ENCODE data around the gene KCNK3. TPM values are rescaled to one million over a fixed set of nuclear protein-coding genes. Genes with fewer than 3 reads are reported as not detected.
A peak's percentile ranks its signal among the peaks of the same experiment; 100 is the strongest.

Gene KCNK3
- total and polyA plus RNA-seq, 2 of the 13 experiments (the other 11 are each of a cell fraction or from before 2014, with no cell fraction given): not detected

- ChIA-PET CTCF (ENCODE audit: low intra/inter-chr PET ratio, low total read pairs) (no interaction called here), POLR2A (interaction anchor here (0.9 to 1.5 kb wide), 5 partner anchors 9 to 292 kb away, joined by 3 to 5 read pairs (median 3); partner anchors contain the start of gene CENPA)
- Histone ChIP-seq H2AFZ (ENCODE audit: low read length) (no peak overlapping the region), H3K4me2 (ENCODE audit: low read depth, low read length) (peak overlapping the region; percentile 73), H3K27me3 (ENCODE audit: control insufficient read depth in 1 of 2, insufficient read depth in 2 of 2, low read length in 2 of 2) (no peaks in the 10 kb centered on the region), H3K4me1 (ENCODE audit: insufficient read depth, low read length) (peaks cover 39% of the 10 kb centered on the region), H3K36me3 (replicated peaks in 1 of 2; ENCODE audit: control insufficient read depth in 1 of 2, insufficient read depth in 2 of 2, low read length in 2 of 2) (no peaks in the 10 kb centered on the region), H3K27ac (ENCODE audit: extremely low read length, insufficient read depth, low read length) (peak overlapping the region; percentile 41), H3K9ac (ENCODE audit: insufficient read depth, low read depth, low read length) (peak overlapping the region; percentile 48), H3K79me2 (ENCODE audit: insufficient read depth, low read length) (no peaks in the 10 kb centered on the region), H4K20me1 (ENCODE audit: insufficient read depth, low read length) (no peaks in the 10 kb centered on the region), H3K9me3 (ENCODE audit: low read length) (no peaks in the 10 kb centered on the region), H3K4me3 (replicated peaks in 1 of 3; ENCODE audit: insufficient read depth in 1 of 3, low read depth in 2 of 3, low read length in 3 of 3) (peak overlapping the region in 1 of 3 experiments; percentile 47; a peak in 2 of 6 replicates)
- in situ Hi-C loops (cut with HindIII; ENCODE audit: extremely low pct_ligation_motif_present, low pct_unique_long_range_greater_than_20kb): no loop called here
- FAIRE-seq (peak; percentile 36), DNase-seq (ENCODE audit: low spot score) (peak; percentile 92), ATAC-seq (peak; percentile 75)
- intact Hi-C loops (cut with micrococcal nuclease; ENCODE audit: unreplicated experiment): no loop called here
- WGBS (ENCODE audit: low lambda C conversion rate): 12% methylated on average over 6 of the region's 6 CpGs
- TSS peak; percentile 99 for BruUV-seq (replicated peaks)
- TF ChIP-seq LRRFIP1 (CRISPR knock-in tag; conservative IDR thresholded peaks at IDR 0.05): no peak
- TF ChIP-seq FOSL1 (CRISPR knock-in tag; IDR thresholded peaks at IDR 0.05; ENCODE audit: borderline replicate concordance): peak; percentile 89
- TF ChIP-seq MXD4 (CRISPR knock-in tag; IDR thresholded peaks at IDR 0.05): no peak
- peak; percentile 66; the same call in 1 of the 2 replicates for TF ChIP-seq FOXK2 (IDR thresholded peaks at IDR 0.05)
- TF ChIP-seq ZNF205 (CRISPR knock-in tag; IDR thresholded peaks at IDR 0.05): no peak
- TF ChIP-seq ETS1 (CRISPR knock-in tag; IDR thresholded peaks at IDR 0.05): no peak
- no peak for TF ChIP-seq TRAFD1 (CRISPR knock-in tag; IDR thresholded peaks at IDR 0.05; ENCODE audit: borderline replicate concordance)
- no peak for TF ChIP-seq MAFK (conservative IDR thresholded peaks at IDR 0.05 in 1 of 2, IDR thresholded peaks at IDR 0.05 in 1 of 2; ENCODE audit: low read length in 2 of 2)
- no peak for TF ChIP-seq ZFAT (CRISPR knock-in tag; conservative IDR thresholded peaks at IDR 0.05)
- no peak for TF ChIP-seq CC2D1A (CRISPR knock-in tag; IDR thresholded peaks at IDR 0.05)
- no peak for TF ChIP-seq ZMAT3 (CRISPR knock-in tag; conservative IDR thresholded peaks at IDR 0.05)
- TF ChIP-seq NAIF1 (CRISPR knock-in tag; IDR thresholded peaks at IDR 0.05; ENCODE audit: borderline replicate concordance): no peak
- no peak for TF ChIP-seq XBP1 (CRISPR knock-in tag; IDR thresholded peaks at IDR 0.05)
Measured at GRCh38 chr2:26757873-26758789, 65.6 kb downstream of the KCNK3 start.

Data from HepG2 (cell line).